Activated B cell treated with CpG ODN at 0.5 μM for 24 hours (primary cell): Measurements from ENCODE around the gene RASAL2. TPM values are rescaled to one million over a fixed set of nuclear protein-coding genes. Genes with fewer than 3 reads are reported as not detected.

ENCODE experiments used
- ATAC-seq: fragments of 200-7000 bp; cut with Tn5 transposase; one replicate; pipeline ENCODE4 v1.10.0; 2021; ENCODE audit warnings: low read depth, mild to moderate bottlenecking, moderate library complexity
- CTCF ChIA-PET: fragments of 350-600 bp; sonication (Branson Sonifier 250); formaldehyde crosslinking; loops from one replicate; lab custom pipeline; 2021; ENCODE audit warnings: antibody characterized with exemption; lab: Charles Lee
- POLR2A ChIA-PET: fragments of 350-600 bp; sonication (Branson Sonifier 250); formaldehyde crosslinking; loops from one replicate; lab custom pipeline; 2021; ENCODE audit warnings: antibody characterized with exemption; lab: Charles Lee
- DNase-seq: peaks from one replicate; pipeline ENCODE4 v3.0.0; 2022
- H3K27ac Mint-ChIP-seq: one replicate; pipeline ENCODE4 v1.8.0; 2020; ENCODE audit warnings: mixed read lengths
- H3K27me3 Mint-ChIP-seq: one replicate; pipeline ENCODE4 v1.8.0; 2021; ENCODE audit warnings: mixed read lengths
- H3K36me3 Mint-ChIP-seq: one replicate; pipeline ENCODE4 v1.8.0; 2021; ENCODE audit warnings: low read depth, mixed read lengths
- H3K4me1 Mint-ChIP-seq: one replicate; pipeline ENCODE4 v1.8.0; 2021; ENCODE audit warnings: mixed read lengths
- H3K4me3 Mint-ChIP-seq: one replicate; pipeline ENCODE4 v1.8.0; 2020; ENCODE audit warnings: mild to moderate bottlenecking, mixed read lengths
- H3K9me3 Mint-ChIP-seq: one replicate; pipeline ENCODE4 v1.8.0; 2020; ENCODE audit warnings: mixed read lengths
- CTCF ChIP-seq: fragments of 200-600 bp; IDR thresholded peaks from one replicate; pipeline ENCODE4 v1.8.0; 2022; ENCODE audit warnings: antibody characterized with exemption, mild to moderate bottlenecking
- intact Hi-C: fragments of 100-400 bp; cut with micrococcal nuclease; formaldehyde crosslinking; loops from one replicate; pipeline ENCODE4 v1.15.1; 2024
- total RNA-seq: library from RNA; stranded (reverse); gene quantifications from 2 replicates; pipeline ENCODE4 v1.2.3, GENCODE V29; 2022

Gene RASAL2
- total RNA-seq, 1 donor from 2014 or later = 0.16 TPM

- TF ChIP-seq CTCF = no peak
- peaks cover 34% of the 10 kb centered on the region for H3K4me1 Mint-ChIP-seq
- H3K4me3 Mint-ChIP-seq = no peak overlapping the region
- H3K9me3 Mint-ChIP-seq = no peaks in the 10 kb centered on the region
- DNase-seq (no peak), ATAC-seq (no peak)
- peak overlapping the region; percentile 31 for H3K27ac Mint-ChIP-seq
- ChIA-PET CTCF (no interaction called here), POLR2A (interaction anchor here (0.5 kb wide), 1 partner anchor 126 kb away, joined by 4 read pairs; no protein-coding TSS in a partner anchor)
- intact Hi-C loops = no loop called here
- H3K27me3 Mint-ChIP-seq = peaks cover 8% of the 10 kb centered on the region
- H3K36me3 Mint-ChIP-seq = no peaks in the 10 kb centered on the region
These were observed 389.5 kb downstream of the RASAL2 start for GRCh38 chr1:178483251-178483957.

- ChIA-PET POLR2A (no interaction called here), CTCF (interaction anchor here (0.7 kb wide), 1 partner anchor 10 kb away, joined by 3 read pairs; no protein-coding TSS in a partner anchor)
- Mint-ChIP-seq H3K4me1 (peaks cover 34% of the 10 kb centered on the region), H3K27ac (peak overlapping the region; percentile 57), H3K4me3 (no peak overlapping the region), H3K36me3 (no peaks in the 10 kb centered on the region), H3K9me3 (no peaks in the 10 kb centered on the region), H3K27me3 (peaks cover 4% of the 10 kb centered on the region)
- no peak for ATAC-seq
- DNase-seq = no peak
- intact Hi-C loops = no loop called here
- TF ChIP-seq CTCF = no peak
These were observed 390.9 kb downstream of the RASAL2 start for GRCh38 chr1:178484698-178485225.

GRCh38 chr1:178485541-178485981 lies 391.7 kb downstream of the RASAL2 start:
- peak overlapping the region; percentile 57 for H3K27ac Mint-ChIP-seq
- peaks cover 4% of the 10 kb centered on the region for H3K27me3 Mint-ChIP-seq
- no peaks in the 10 kb centered on the region for H3K9me3 Mint-ChIP-seq
- ATAC-seq = peak; percentile 51
- no peaks in the 10 kb centered on the region for H3K36me3 Mint-ChIP-seq
- CTCF ChIA-PET = no interaction called here
- no peak for DNase-seq
- POLR2A ChIA-PET = no interaction called here
- peak overlapping the region; percentile 36 for H3K4me3 Mint-ChIP-seq
- intact Hi-C loops = no loop called here
- TF ChIP-seq CTCF = no peak
- H3K4me1 Mint-ChIP-seq = peaks cover 34% of the 10 kb centered on the region

- ATAC-seq = peak; percentile 63
- H3K9me3 Mint-ChIP-seq = no peaks in the 10 kb centered on the region
- peak; percentile 48 for DNase-seq
- ChIA-PET POLR2A (interaction anchor here (0.7 kb wide), 1 partner anchor 394 kb away, joined by 3 read pairs; no protein-coding TSS in a partner anchor), CTCF (no interaction called here)
- TF ChIP-seq CTCF = no peak
- peaks cover 34% of the 10 kb centered on the region for H3K4me1 Mint-ChIP-seq
- intact Hi-C loops = no loop called here
- peaks cover 4% of the 10 kb centered on the region for H3K27me3 Mint-ChIP-seq
- no peaks in the 10 kb centered on the region for H3K36me3 Mint-ChIP-seq
- peak overlapping the region; percentile 57 for H3K27ac Mint-ChIP-seq
- peak overlapping the region; percentile 36 for H3K4me3 Mint-ChIP-seq
These were observed 392.5 kb downstream of the RASAL2 start for GRCh38 chr1:178486100-178487069.
